Mesenchymal stem cell (in vitro differentiated cells and primary cell): ENCODE data around the gene WWP2.

Experiments used
- DNase-seq: peaks from one replicate; pipeline ENCODE4 v3.0.0-alpha.2; 2013
- H2AFZ ChIP-seq: one replicate; pipeline ENCODE4 v1.6.1; 2013; ENCODE audit warnings: low read depth, mild to moderate bottlenecking, control low read depth, inconsistent platforms, low read length, moderate library complexity
- H2AK5ac ChIP-seq: 2 replicates; pipeline ENCODE4 v1.6.1; 2013; ENCODE audit warnings: low read length, moderate library complexity, mild to moderate bottlenecking, inconsistent platforms; ENCODE audit not compliant: severe bottlenecking
- H2BK120ac ChIP-seq: one replicate; pipeline ENCODE4 v1.6.1; 2013; ENCODE audit warnings: low read depth, mild to moderate bottlenecking, inconsistent platforms, low read length, moderate library complexity
- H2BK12ac ChIP-seq, 2 experiments: one replicate each; pipeline ENCODE4 v1.6.1; 2013; ENCODE audit warnings: inconsistent platforms in 2 of 2, low read length in 2 of 2, mild to moderate bottlenecking in 2 of 2, moderate library complexity in 2 of 2, control low read depth in 1 of 2
- H2BK15ac ChIP-seq: one replicate; pipeline ENCODE4 v1.6.1; 2013; ENCODE audit warnings: mild to moderate bottlenecking, low read depth, inconsistent platforms; ENCODE audit not compliant: poor library complexity, severe bottlenecking
- H2BK5ac ChIP-seq: 2 replicates; pipeline ENCODE4 v1.6.1; 2013; ENCODE audit warnings: low read depth, mild to moderate bottlenecking, low read length, control low read depth, inconsistent platforms; ENCODE audit not compliant: poor library complexity, severe bottlenecking
- H3K14ac ChIP-seq, 2 experiments: one replicate each; pipeline ENCODE4 v1.6.1; 2013; ENCODE audit warnings: inconsistent platforms in 2 of 2, low read length in 2 of 2, control low read depth in 1 of 2, mild to moderate bottlenecking in 1 of 2, moderate library complexity in 1 of 2
- H3K18ac ChIP-seq, 2 experiments: one replicate each; pipeline ENCODE4 v1.6.1; 2013; ENCODE audit warnings: inconsistent platforms in 2 of 2, low read length in 2 of 2, control low read depth in 1 of 2, low read depth in 1 of 2, mild to moderate bottlenecking in 1 of 2
- H3K23ac ChIP-seq, 2 experiments: one replicate each; pipeline ENCODE4 v1.6.1; 2013; ENCODE audit warnings: inconsistent platforms in 2 of 2, low read length in 2 of 2, mild to moderate bottlenecking in 2 of 2, moderate library complexity in 2 of 2, control low read depth in 1 of 2
- H3K27ac ChIP-seq: 2 replicates; pipeline ENCODE4 v1.5.1; 2013; ENCODE audit warnings: mild to moderate bottlenecking, moderate library complexity, low read length, control low read depth, inconsistent platforms; ENCODE audit not compliant: poor library complexity, severe bottlenecking
- H3K27me3 ChIP-seq, 2 experiments: 2 replicates each; pipeline versions ENCODE4 v1.6.1 to v1.7.0; 2013; ENCODE audit warnings: low read length in 2 of 2, mild to moderate bottlenecking in 2 of 2, moderate library complexity in 2 of 2, control low read depth in 1 of 2, inconsistent platforms in 1 of 2; ENCODE audit not compliant: control insufficient read depth in 1 of 2, insufficient read depth in 1 of 2
- H3K36me3 ChIP-seq, 2 experiments: 2 replicates each; pipeline versions ENCODE4 v1.6.1 to v1.7.0; 2013; ENCODE audit warnings: low read length in 2 of 2, control low read depth in 1 of 2, inconsistent platforms in 1 of 2, low read depth in 1 of 2, mild to moderate bottlenecking in 1 of 2; ENCODE audit not compliant: insufficient read depth in 2 of 2, control insufficient read depth in 1 of 2
- H3K4ac ChIP-seq, 2 experiments: one replicate each; pipeline ENCODE4 v1.6.1; 2013; ENCODE audit warnings: inconsistent platforms in 2 of 2, low read length in 2 of 2, mild to moderate bottlenecking in 2 of 2, moderate library complexity in 2 of 2, control low read depth in 1 of 2, low read depth in 1 of 2
- H3K4me1 ChIP-seq: 2 replicates; pipeline ENCODE4 v1.6.1; 2013; ENCODE audit warnings: low read depth, low read length, control low read depth; ENCODE audit not compliant: control insufficient read depth, insufficient read depth
- H3K4me2 ChIP-seq: 2 replicates; pipeline ENCODE4 v1.6.1; 2013; ENCODE audit warnings: low read length, mild to moderate bottlenecking, inconsistent platforms; ENCODE audit not compliant: poor library complexity, severe bottlenecking
- H3K4me3 ChIP-seq, 2 experiments: 2 replicates each; pipeline versions ENCODE4 v1.5.1 to v1.7.0; 2013; ENCODE audit warnings: low read length in 2 of 2, mild to moderate bottlenecking in 2 of 2, control low read depth in 1 of 2, low read depth in 1 of 2; ENCODE audit not compliant: insufficient read depth in 1 of 2
- H3K79me1 ChIP-seq: replicated peaks from 2 replicates; pipeline ENCODE4 v1.6.1; 2013; ENCODE audit warnings: mild to moderate bottlenecking, control low read depth, low read length, inconsistent platforms; ENCODE audit not compliant: poor library complexity, severe bottlenecking
- H3K9ac ChIP-seq: 2 replicates; pipeline ENCODE4 v1.7.0; 2013; ENCODE audit warnings: mild to moderate bottlenecking, low read length, moderate library complexity
- H3K9me3 ChIP-seq: 2 replicates; pipeline ENCODE4 v1.7.0; 2013; ENCODE audit warnings: mild to moderate bottlenecking, low read length; ENCODE audit not compliant: control insufficient read depth
- H4K8ac ChIP-seq: one replicate; pipeline ENCODE4 v1.6.1; 2013; ENCODE audit warnings: inconsistent platforms, mild to moderate bottlenecking, low read length, moderate library complexity
- H4K91ac ChIP-seq: one replicate; pipeline ENCODE4 v1.6.1; 2013; ENCODE audit warnings: mild to moderate bottlenecking, low read length, inconsistent platforms
- WGBS: methylation state at CpG from one replicate; pipeline ENCODE4 v1.1.7; 2013; ENCODE audit warnings: mixed read lengths; 5-methylcytosine and 5-hydroxymethylcytosine counted together

The WWP2 gene

DNA sequence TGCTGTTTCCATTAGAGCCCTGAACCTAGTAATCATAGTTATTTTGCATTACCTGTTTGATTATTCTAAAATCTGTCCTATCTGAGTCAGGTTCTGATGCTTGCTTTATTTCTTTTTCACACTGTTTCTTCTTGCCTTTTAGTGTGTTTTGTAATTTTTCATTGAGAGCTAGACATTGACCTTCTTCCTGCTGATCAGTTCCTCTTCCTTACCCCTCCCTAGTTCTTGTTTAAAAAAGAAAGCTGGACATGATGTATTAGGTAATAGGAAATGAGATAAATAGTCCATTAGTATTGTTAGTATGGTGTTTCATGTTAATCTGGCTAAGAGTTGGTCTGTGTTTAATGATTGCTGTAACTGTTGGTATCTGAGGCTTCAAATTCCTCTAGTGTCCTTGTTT, 13.4 kb downstream of the WWP2 start:
- Histone ChIP-seq H3K27me3 (no peaks in the 10 kb centered on the region), H2BK12ac (no peak overlapping the region), H2BK5ac (no peak overlapping the region), H3K18ac (no peak overlapping the region), H3K4me2 (no peak overlapping the region), H2BK120ac (no peak overlapping the region), H2BK15ac (no peak overlapping the region), H3K23ac (no peak overlapping the region), H3K4ac (no peak overlapping the region), H3K27ac (no peak overlapping the region), H3K14ac (no peak overlapping the region), H3K4me1 (peaks cover 2% of the 10 kb centered on the region), H3K4me3 (no peak overlapping the region), H3K36me3 (no peaks in the 10 kb centered on the region), H4K91ac (no peak overlapping the region), H3K9ac (no peak overlapping the region), H3K9me3 (peaks cover 5% of the 10 kb centered on the region), H2AK5ac (no peak overlapping the region), H3K79me1 (peaks cover 25% of the 10 kb centered on the region), H2AFZ (no peak overlapping the region), H4K8ac (no peak overlapping the region)
- DNase-seq, result no peak

DNA sequence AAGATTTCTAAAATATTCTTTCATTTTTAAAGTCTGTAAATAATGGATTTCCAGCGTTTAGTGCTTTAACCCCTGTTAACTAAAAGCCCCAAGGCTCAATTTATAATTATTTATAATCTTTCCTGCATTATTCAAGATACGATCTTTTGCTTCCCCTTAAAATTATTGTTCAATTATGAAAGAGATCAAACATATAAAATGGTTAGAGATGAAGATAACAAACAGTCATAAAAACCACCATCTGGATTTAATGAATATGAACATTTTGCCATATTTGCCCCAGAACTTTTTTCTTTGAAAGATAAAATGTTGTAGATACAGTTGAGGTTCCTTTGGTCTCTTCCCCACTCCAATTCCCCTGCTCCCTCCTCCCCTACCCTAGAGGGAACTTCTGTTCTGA, 17.6 kb downstream of the WWP2 start:
- no peak overlapping the region for H3K4ac ChIP-seq
- H3K9ac ChIP-seq, result no peak overlapping the region
- H3K14ac ChIP-seq, result no peak overlapping the region
- DNase-seq, result no peak
- H3K18ac ChIP-seq, result no peak overlapping the region
- H2BK15ac ChIP-seq, result no peak overlapping the region
- H3K27me3 ChIP-seq, result no peaks in the 10 kb centered on the region
- WGBS, result 100% methylated on average over 1 of the region's 2 CpGs
- no peak overlapping the region for H3K4me3 ChIP-seq
- no peak overlapping the region for H4K91ac ChIP-seq
- no peak overlapping the region for H2AK5ac ChIP-seq
- H3K4me2 ChIP-seq, result no peak overlapping the region
- no peak overlapping the region for H3K23ac ChIP-seq
- no peaks in the 10 kb centered on the region for H3K4me1 ChIP-seq
- H3K9me3 ChIP-seq, result peaks cover 5% of the 10 kb centered on the region
- no peak overlapping the region for H2AFZ ChIP-seq
- H3K36me3 ChIP-seq, result peaks cover 0 to 12% of the 10 kb centered on the region in 2 experiments
- H2BK12ac ChIP-seq, result no peak overlapping the region
- H4K8ac ChIP-seq, result no peak overlapping the region
- peaks cover 21% of the 10 kb centered on the region for H3K79me1 ChIP-seq
- H2BK120ac ChIP-seq, result no peak overlapping the region
- no peak overlapping the region for H3K27ac ChIP-seq
- H2BK5ac ChIP-seq, result no peak overlapping the region

DNA sequence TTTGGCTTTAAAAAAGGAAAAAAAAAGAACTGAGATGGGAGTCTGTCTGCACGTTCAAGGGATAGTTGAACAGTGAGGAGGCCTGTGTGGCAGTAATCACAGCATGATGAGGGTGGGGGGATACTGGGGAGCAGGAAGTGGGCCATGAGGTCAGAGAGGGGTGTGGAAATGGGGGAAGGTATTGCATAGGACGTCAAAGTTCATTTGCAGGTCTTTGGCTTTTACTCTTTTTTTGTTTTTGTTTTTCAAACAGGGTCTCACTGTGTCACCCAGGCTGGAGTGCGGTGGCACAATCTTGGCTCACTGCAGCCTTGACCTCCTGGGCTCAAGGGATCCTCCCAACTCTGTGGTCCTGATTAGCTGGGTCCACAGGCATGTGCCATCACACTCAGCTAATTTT, 19.0 kb downstream of the WWP2 start:
- DNase-seq, result no peak
- no peak overlapping the region for H3K18ac ChIP-seq

DNA sequence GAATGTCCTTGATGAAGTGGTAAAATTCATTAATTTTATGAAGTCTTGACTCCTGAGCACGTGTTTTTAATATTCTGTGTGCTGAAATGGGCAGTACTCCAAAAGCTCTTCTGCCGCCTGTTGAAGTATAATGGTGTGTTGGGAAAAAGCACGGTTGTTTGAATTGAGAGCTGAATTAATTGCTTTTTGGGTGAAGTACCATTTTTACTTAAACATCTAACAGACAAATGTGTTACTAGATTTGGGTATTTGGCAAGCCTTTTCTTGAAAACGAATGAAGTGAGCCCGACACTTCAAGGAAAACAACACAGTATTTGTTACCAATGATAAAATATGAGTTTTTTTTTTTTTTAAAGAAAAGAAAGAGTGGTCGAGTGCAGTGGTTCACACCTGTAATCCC, 22.5 kb downstream of the WWP2 start:
- H2BK120ac ChIP-seq, result no peak overlapping the region
- no peaks in the 10 kb centered on the region for H3K27me3 ChIP-seq
- H3K79me1 ChIP-seq, result peaks cover 15% of the 10 kb centered on the region
- H3K9me3 ChIP-seq, result no peaks in the 10 kb centered on the region
- H3K23ac ChIP-seq, result no peak overlapping the region
- H3K4ac ChIP-seq, result no peak overlapping the region
- no peak overlapping the region for H3K27ac ChIP-seq
- H3K4me3 ChIP-seq, result no peak overlapping the region
- no peak overlapping the region for H2AFZ ChIP-seq
- H3K4me2 ChIP-seq, result no peak overlapping the region
- no peak overlapping the region for H2BK5ac ChIP-seq
- H3K36me3 ChIP-seq, result peaks cover 17 to 24% of the 10 kb centered on the region in 2 experiments
- no peak overlapping the region for H3K18ac ChIP-seq
- H4K91ac ChIP-seq, result no peak overlapping the region
- H2BK12ac ChIP-seq, result no peak overlapping the region
- DNase-seq, result no peak
- 94% methylated on average over 3 of the region's 6 CpGs for WGBS
- H4K8ac ChIP-seq, result no peak overlapping the region
- no peaks in the 10 kb centered on the region for H3K4me1 ChIP-seq
- H3K9ac ChIP-seq, result no peak overlapping the region
- H3K14ac ChIP-seq, result no peak overlapping the region
- no peak overlapping the region for H2AK5ac ChIP-seq
- H2BK15ac ChIP-seq, result no peak overlapping the region

More for the DNA sequence above, 19.0 kb downstream of the WWP2 start:
- Histone ChIP-seq H3K79me1 (peaks cover 17% of the 10 kb centered on the region), H3K27ac (no peak overlapping the region), H4K8ac (no peak overlapping the region), H3K4ac (no peak overlapping the region), H2AFZ (no peak overlapping the region), H3K4me2 (no peak overlapping the region), H3K23ac (no peak overlapping the region), H2AK5ac (no peak overlapping the region), H3K9ac (no peak overlapping the region), H2BK120ac (no peak overlapping the region), H3K4me3 (no peak overlapping the region), H2BK15ac (no peak overlapping the region), H3K14ac (no peak overlapping the region), H3K9me3 (no peaks in the 10 kb centered on the region), H3K27me3 (no peaks in the 10 kb centered on the region), H3K36me3 (peaks cover 0 to 12% of the 10 kb centered on the region in 2 experiments), H4K91ac (no peak overlapping the region), H2BK12ac (no peak overlapping the region), H2BK5ac (no peak overlapping the region), H3K4me1 (no peaks in the 10 kb centered on the region)
- 78% methylated on average over 3 of the region's 3 CpGs for WGBS
